Breast epithelium (tissue), 4 donors: ENCODE measurements around the gene CAPRIN2. TPM values are rescaled to one million over a fixed set of nuclear protein-coding genes. Genes with fewer than 3 reads are reported as not detected.

Experiments used
- DNase-seq, 2 donors: peaks; one replicate each; pipeline ENCODE4 v3.0.0-alpha.2; 2019; ENCODE audit warnings: low spot score in 2 of 2
- H3K27ac ChIP-seq, 2 donors: fragments of 200-600 bp; sonication (generic) in 1 of 2; one replicate each; pipeline ENCODE4 v1.5.1; 2016 to 2019; ENCODE audit warnings: mild to moderate bottlenecking in 1 of 2
- H3K27me3 ChIP-seq, 2 donors: fragments of 200-600 bp; sonication (generic) in 1 of 2; one replicate each; pipeline versions ENCODE4 v1.5.1 to v1.6.0; 2017 to 2019; ENCODE audit warnings: control low read depth in 1 of 2, mild to moderate bottlenecking in 1 of 2
- H3K36me3 ChIP-seq: fragments of 200-600 bp; one replicate; pipeline ENCODE4 v1.5.1; 2019
- H3K4me1 ChIP-seq, 2 donors: fragments of 200-600 bp; sonication (generic); one replicate each; pipeline ENCODE4 v1.5.1; 2016 to 2019; ENCODE audit warnings: control low read depth in 1 of 2
- H3K4me3 ChIP-seq, 3 donors: fragments of 200-600 bp; sonication (generic); 1 replicate in 2 of 3; 2 replicates in 1 of 3; pipeline ENCODE4 v1.5.1; 2016 to 2019; ENCODE audit warnings: mild to moderate bottlenecking in 3 of 3, moderate library complexity in 2 of 3
- H3K9me3 ChIP-seq, 2 donors: fragments of 200-600 bp; sonication (generic) in 1 of 2; one replicate each; pipeline ENCODE4 v1.5.1; 2016 to 2019; ENCODE audit warnings: control low read depth in 1 of 2
- CTCF ChIP-seq, 3 donors: fragments of 450-650 bp; IDR thresholded peaks; one replicate each; pipeline ENCODE4 v1.5.1; 2016 to 2017; ENCODE audit warnings: antibody characterized with exemption in 3 of 3, mild to moderate bottlenecking in 3 of 3, moderate library complexity in 3 of 3
- POLR2A ChIP-seq: fragments of 450-650 bp; IDR thresholded peaks from one replicate; pipeline ENCODE4 v1.6.1; 2016; ENCODE audit warnings: antibody characterized with exemption, mild to moderate bottlenecking, moderate library complexity
- POLR2AphosphoS5 ChIP-seq, 3 donors: sonication (generic); formaldehyde crosslinking; IDR thresholded peaks; one replicate each; pipeline ENCODE4 v1.6.1; 2017; ENCODE audit warnings: antibody characterized with exemption in 3 of 3
- intact Hi-C: fragments of 100-400 bp; cut with DNase I; formaldehyde crosslinking; loops from one replicate; pipeline ENCODE4 v1.15.1; 2023; ENCODE audit warnings: low total_unique reads
- total RNA-seq, 3 donors: library from RNA; depleted of rRNA; stranded (reverse); fragments of >200 nt; gene quantifications; one replicate each; pipeline ENCODE4 v1.1.0, GENCODE V29; 2016

CAPRIN2 gene
- total RNA-seq, 3 donors from 2014 or later = 21.8 to 37.9 (median 29.8) TPM

GRCh38 chr12:30707613-30708342 is 47.0 kb downstream of the CAPRIN2 start:
- Histone ChIP-seq H3K4me1 (no peaks in the 10 kb centered on the region), H3K36me3 (no peaks in the 10 kb centered on the region), H3K27me3 (no peaks in the 10 kb centered on the region), H3K27ac (no peak overlapping the region), H3K4me3 (no peak overlapping the region), H3K9me3 (no peaks in the 10 kb centered on the region)
- TF ChIP-seq POLR2AphosphoS5 (IDR thresholded peaks at IDR 0.05) = no peak
- no peak for TF ChIP-seq CTCF (IDR thresholded peaks at IDR 0.05)
- TF ChIP-seq POLR2A = no peak
- intact Hi-C loops = no loop called here
- DNase-seq = no peak

- intact Hi-C loops = no loop called here
- no peak overlapping the region for H3K4me3 ChIP-seq
- no peak for DNase-seq
- H3K9me3 ChIP-seq = no peaks in the 10 kb centered on the region
- no peaks in the 10 kb centered on the region for H3K4me1 ChIP-seq
- no peaks in the 10 kb centered on the region for H3K27me3 ChIP-seq
- no peaks in the 10 kb centered on the region for H3K36me3 ChIP-seq
- no peak overlapping the region for H3K27ac ChIP-seq
- TF ChIP-seq POLR2AphosphoS5 (IDR thresholded peaks at IDR 0.05) = no peak
- no peak for TF ChIP-seq CTCF (IDR thresholded peaks at IDR 0.05)
- TF ChIP-seq POLR2A = no peak
Measured at GRCh38 chr12:30706476-30706875, 48.3 kb downstream of the CAPRIN2 start.

DNA sequence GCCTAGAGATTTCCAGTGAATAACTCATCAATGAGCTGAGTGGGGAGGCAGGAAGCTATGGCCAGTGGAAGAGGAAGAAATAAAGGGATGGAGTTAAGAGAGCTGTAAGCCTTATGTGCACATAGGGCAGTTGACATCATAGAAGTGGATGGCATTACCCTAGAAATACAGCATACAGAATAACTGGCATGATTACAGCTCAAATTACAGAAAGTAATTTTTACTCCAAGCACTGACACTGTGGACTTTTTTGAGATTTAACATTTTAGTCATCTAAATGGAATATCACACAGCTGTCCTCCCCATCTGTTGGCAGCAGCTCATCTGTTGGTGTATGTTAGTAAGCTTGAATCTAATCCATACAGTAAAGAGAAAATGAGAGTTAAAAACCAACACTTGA is 53.7 kb downstream of the CAPRIN2 start:
- intact Hi-C loops = loop anchor here (5.0 kb wide), 1 partner anchor 484 kb away; no protein-coding TSS in a partner anchor
- Histone ChIP-seq H3K9me3 (no peaks in the 10 kb centered on the region), H3K27ac (no peak overlapping the region), H3K27me3 (no peaks in the 10 kb centered on the region), H3K4me1 (no peaks in the 10 kb centered on the region), H3K4me3 (no peak overlapping the region), H3K36me3 (no peaks in the 10 kb centered on the region)
- TF ChIP-seq POLR2AphosphoS5 (IDR thresholded peaks at IDR 0.05) (no peak), POLR2A (no peak), CTCF (IDR thresholded peaks at IDR 0.05) (no peak)
- no peak for DNase-seq

DNA sequence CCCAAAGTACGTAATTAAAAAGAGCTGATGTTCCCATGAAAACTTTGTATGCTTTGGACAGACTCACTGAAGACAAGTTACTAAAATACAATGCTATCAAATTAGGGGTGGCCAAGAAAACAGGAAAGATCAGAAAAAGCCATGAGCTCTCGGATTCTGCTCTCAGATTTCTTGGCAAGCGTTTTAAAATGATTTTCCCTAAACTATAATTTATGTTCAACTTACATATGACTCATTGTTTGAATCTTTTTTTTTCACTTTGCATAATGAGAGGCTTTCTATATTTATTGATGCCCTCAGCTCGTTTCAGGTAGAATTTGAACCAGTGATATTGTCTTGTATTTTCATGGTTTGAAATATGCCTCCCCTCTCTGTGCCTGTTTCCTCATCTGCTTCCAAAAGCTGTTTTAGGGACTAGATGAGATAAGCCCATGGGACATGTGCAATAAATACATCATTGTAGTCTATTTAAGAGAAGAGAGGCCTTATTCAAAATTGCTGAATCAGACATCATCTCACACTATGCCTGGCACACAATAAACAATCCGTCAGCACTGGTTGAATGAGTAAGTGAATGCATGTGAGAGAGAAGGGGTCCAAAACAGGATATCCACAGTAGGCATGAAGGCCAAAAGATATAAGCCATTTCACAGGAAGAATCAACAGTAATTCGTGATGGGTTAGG is 54.4 kb downstream of the CAPRIN2 start:
- Histone ChIP-seq H3K27ac (no peak overlapping the region), H3K36me3 (no peaks in the 10 kb centered on the region), H3K4me3 (no peak overlapping the region), H3K4me1 (no peaks in the 10 kb centered on the region), H3K9me3 (no peaks in the 10 kb centered on the region), H3K27me3 (no peaks in the 10 kb centered on the region)
- TF ChIP-seq POLR2A = no peak
- no peak for TF ChIP-seq CTCF (IDR thresholded peaks at IDR 0.05)
- no peak for TF ChIP-seq POLR2AphosphoS5 (IDR thresholded peaks at IDR 0.05)
- intact Hi-C loops = loop anchor here (5.0 kb wide), 1 partner anchor 483 kb away; no protein-coding TSS in a partner anchor
- no peak for DNase-seq

GRCh38 chr12:30698346-30698745 is 56.4 kb downstream of the CAPRIN2 start:
- no peaks in the 10 kb centered on the region for H3K27me3 ChIP-seq
- no peak overlapping the region for H3K27ac ChIP-seq
- H3K9me3 ChIP-seq = no peaks in the 10 kb centered on the region
- no peak for DNase-seq
- intact Hi-C loops = no loop called here
- H3K36me3 ChIP-seq = no peaks in the 10 kb centered on the region
- H3K4me3 ChIP-seq = no peak overlapping the region
- peaks cover 0 to 5% of the 10 kb centered on the region in 2 donors for H3K4me1 ChIP-seq
- no peak for TF ChIP-seq POLR2A
- TF ChIP-seq CTCF (IDR thresholded peaks at IDR 0.05) = no peak
- TF ChIP-seq POLR2AphosphoS5 (IDR thresholded peaks at IDR 0.05) = no peak
